Heart left ventricle (tissue), 16 donors: Measurements from ENCODE around the gene ARL4C. TPM values are rescaled to one million over a fixed set of nuclear protein-coding genes. Genes with fewer than 3 reads are reported as not detected.
A peak's percentile ranks its signal among the peaks of the same experiment; 100 is the strongest.

ENCODE experiments used
- ATAC-seq, 4 donors: fragments of 200-7000 bp; cut with Tn5 transposase; one replicate each; pipeline ENCODE4 v1.9.1; 2020 to 2022; ENCODE audit warnings: moderate library complexity in 4 of 4, mild to moderate bottlenecking in 3 of 4, moderate number of reproducible peaks in 1 of 4
- DNase-seq, 5 donors: peaks; one replicate each; pipeline ENCODE4 v3.0.0-alpha.2; 2020
- H3K27ac ChIP-seq, 12 donors: fragments of 200-600 bp; sonication (generic) in 4 of 12; one replicate each; pipeline versions ENCODE4 v1.5.0 to v1.8.0; 2016 to 2022; ENCODE audit warnings: mild to moderate bottlenecking in 2 of 12
- H3K27me3 ChIP-seq, 9 donors: fragments of 200-600 bp; sonication (generic) in 2 of 9; one replicate each; pipeline versions ENCODE4 v1.5.1 to v1.8.0; 2016 to 2022; ENCODE audit warnings: mild to moderate bottlenecking in 3 of 9
- H3K36me3 ChIP-seq, 9 donors: fragments of 200-600 bp; sonication (generic) in 2 of 9; one replicate each; pipeline versions ENCODE4 v1.5.0 to v1.8.0; 2018 to 2022; ENCODE audit warnings: mild to moderate bottlenecking in 2 of 9
- H3K4me1 ChIP-seq, 12 donors: fragments of 200-600 bp; sonication (generic) in 4 of 12; one replicate each; pipeline versions ENCODE4 v1.5.0 to v1.8.0; 2016 to 2022; ENCODE audit warnings: mild to moderate bottlenecking in 3 of 12
- H3K4me3 ChIP-seq, 12 donors: fragments of 200-600 bp; sonication (generic) in 4 of 12; one replicate each; pipeline versions ENCODE4 v1.5.0 to v1.8.0; 2017 to 2022; ENCODE audit warnings: mild to moderate bottlenecking in 9 of 12, moderate library complexity in 4 of 12
- H3K9me3 ChIP-seq, 12 donors: fragments of 200-600 bp; sonication (generic) in 4 of 12; one replicate each; pipeline versions ENCODE4 v1.5.0 to v1.8.0; 2016 to 2022; ENCODE audit warnings: mild to moderate bottlenecking in 1 of 12
- CTCF ChIP-seq, 12 donors: fragments of 200-600 bp; sonication (generic) in 4 of 12; IDR thresholded peaks; one replicate each; pipeline versions ENCODE4 v1.5.0 to v1.8.0; 2018 to 2022; ENCODE audit warnings: antibody characterized with exemption in 12 of 12, mild to moderate bottlenecking in 5 of 12
- POLR2A ChIP-seq, 2 donors: fragments of 450-650 bp; IDR thresholded peaks; one replicate each; pipeline ENCODE4 v1.6.1; 2017; ENCODE audit warnings: antibody characterized with exemption in 2 of 2, mild to moderate bottlenecking in 2 of 2, moderate library complexity in 2 of 2
- WGBS, 4 donors: extraction: QIAGEN DNeasy Blood & Tissue Kit in 2 of 4; methylation state at CpG; one replicate each; pipeline versions ENCODE4 v1.1.5 to v1.1.7; 2013 to 2018; 5-methylcytosine and 5-hydroxymethylcytosine counted together
- intact Hi-C, 10 donors: fragments of 100-400 bp; cut with DNase I; formaldehyde crosslinking; loops; one replicate each; pipeline versions ENCODE4 v1.11.1 to v1.14.2; 2022
- polyA plus RNA-seq, 2 donors: library from polyadenylated mRNA; stranded (reverse); fragments of 200-250 nt; gene quantifications; one replicate each; pipeline ENCODE4 v1.2.3, GENCODE V29; 2013
- total RNA-seq, 9 donors: library from RNA; depleted of rRNA in 2 of 9; stranded (reverse); fragments of >200 nt in 2 of 9; fragmentation: NEBNext Ultra II Directional in 3 of 9; extraction: Animal tissue kit (Norgen Biotek cat#: 25700) in 3 of 9; gene quantifications; one replicate each; pipeline versions ENCODE4 v1.1.0 to v1.2.4, GENCODE V29; 2016 to 2023
- donor health status: ischemic (EF 13 %, LVEDD 7.1; RV severe dilation, severe dysfunction).
- donor health status: healthy with polysubstance abuse.
- donor health status: DM: no; HTN: yes; CAD: no.
- donor health status: DM: no; HTN: no; CAD: no.
- donor health status: ischemic (EF 25% LVEDD 6.9; RV normal size, moderate dysfunction).
- donor health status: ischemic (EF 25% LVEDD 5.7; RV mildly dilated, moderate dysfunction).
- donor health status: healthy.
- donor health status: DM: yes; HTN: yes; CAD: no.
- donor health status: ischemic (EF 35%, LVEDD 5.7; RV mildly dilated, moderate dysfunction).
- donor health status: nonischemic (EF 11% LVEDD 7.7; RV severe dilation, severe dysfunction).
- donor health status: DM: yes; HTN: yes; CAD: no.
- donor health status: PGD.
- donor health status: ischemic (EF 29% LVEDD 5.4; RV normal size, mild dysfunction).
- donor health status: nonischemic (EF 23%, LVEDD 6.1; RV moderate dilation, normal function).

ARL4C gene
- total and polyA plus RNA-seq, 11 donors = 0.80 to 16.3 (median 2.2) TPM

GRCh38 chr2:234450431-234451124 is 46.3 kb downstream of the ARL4C start:
- H3K4me3 ChIP-seq = no peak overlapping the region
- WGBS, 4 donors = 79 to 81% (median 80%) methylated on average over 6 of the region's 6 CpGs
- no peak for ATAC-seq
- DNase-seq = no peak
- no peaks in the 10 kb centered on the region for H3K9me3 ChIP-seq
- H3K4me1 ChIP-seq = peaks cover 0 to 29% (median 5%) of the 10 kb centered on the region in 12 donors
- TF ChIP-seq POLR2A (IDR thresholded peaks at IDR 0.05) (no peak), CTCF (IDR thresholded peaks at IDR 0.05) (no peak)
- intact Hi-C loops = no loop called here
- peaks cover 0 to 3% (median 0%) of the 10 kb centered on the region in 9 donors for H3K27me3 ChIP-seq
- no peaks in the 10 kb centered on the region for H3K36me3 ChIP-seq
- no peak overlapping the region for H3K27ac ChIP-seq

- ATAC-seq (no peak), DNase-seq (no peak)
- Histone ChIP-seq H3K9me3 (no peaks in the 10 kb centered on the region), H3K4me3 (no peak overlapping the region), H3K27me3 (no peaks in the 10 kb centered on the region), H3K27ac (peak overlapping the region in 1 of 12 donors; percentile 92), H3K4me1 (peaks cover 0 to 46% (median 10%) of the 10 kb centered on the region in 12 donors), H3K36me3 (no peaks in the 10 kb centered on the region)
- intact Hi-C loops = loop anchor here in 2 of 10 donors (5.0 to 10.0 kb wide), 2 partner anchors 46 to 49 kb away; partner anchors contain the start of gene ARL4C (in 2 of the 2)
- TF ChIP-seq POLR2A (IDR thresholded peaks at IDR 0.05) (no peak), CTCF (IDR thresholded peaks at IDR 0.05) (no peak)
- 66 to 72% (median 70%) methylated on average over 13 of the region's 13 CpGs for WGBS, 4 donors
These were observed 48.2 kb downstream of the ARL4C start for GRCh38 chr2:234448506-234449184.

GRCh38 chr2:234447963-234448362 is 48.9 kb downstream of the ARL4C start:
- no peak for DNase-seq
- Histone ChIP-seq H3K36me3 (no peaks in the 10 kb centered on the region), H3K4me1 (peaks cover 0 to 46% (median 10%) of the 10 kb centered on the region in 12 donors), H3K4me3 (no peak overlapping the region), H3K27ac (peak overlapping the region in 1 of 12 donors; percentile 92), H3K27me3 (no peaks in the 10 kb centered on the region), H3K9me3 (no peaks in the 10 kb centered on the region)
- intact Hi-C loops = loop anchor here in 2 of 10 donors (5.0 to 10.0 kb wide), 2 partner anchors 47 to 49 kb away; partner anchors contain the start of gene ARL4C (in 2 of the 2)
- WGBS, 4 donors = 59 to 86% (median 77%) methylated on average over 5 of the region's 5 CpGs
- no peak for ATAC-seq
- TF ChIP-seq POLR2A (IDR thresholded peaks at IDR 0.05) (no peak), CTCF (IDR thresholded peaks at IDR 0.05) (no peak)

GRCh38 chr2:234447189-234447588 is 49.7 kb downstream of the ARL4C start:
- intact Hi-C loops = loop anchor here in 2 of 10 donors (5.0 to 10.0 kb wide), 2 partner anchors 48 to 50 kb away; partner anchors contain the start of gene ARL4C (in 2 of the 2)
- H3K27ac ChIP-seq = peak overlapping the region in 1 of 12 donors; percentile 92
- TF ChIP-seq CTCF (IDR thresholded peaks at IDR 0.05) (no peak), POLR2A (IDR thresholded peaks at IDR 0.05) (no peak)
- no peaks in the 10 kb centered on the region for H3K36me3 ChIP-seq
- no peak for DNase-seq
- H3K27me3 ChIP-seq = no peaks in the 10 kb centered on the region
- H3K4me1 ChIP-seq = peaks cover 0 to 46% (median 10%) of the 10 kb centered on the region in 12 donors
- WGBS, 4 donors = 93 to 97% (median 96%) methylated on average over 6 of the region's 6 CpGs
- H3K9me3 ChIP-seq = no peaks in the 10 kb centered on the region
- H3K4me3 ChIP-seq = no peak overlapping the region
- no peak for ATAC-seq
